ENCODE results near the gene ADAM23.

ADAM23 gene

GRCh38 chr2:206511283-206511682, 68.0 kb downstream of the ADAM23 start:
- DNase-seq (ENCODE audit: low read depth), result no peak

GRCh38 chr2:206512999-206513398, 69.7 kb downstream of the ADAM23 start:
- no peak for DNase-seq (ENCODE audit: low read depth)

DNA sequence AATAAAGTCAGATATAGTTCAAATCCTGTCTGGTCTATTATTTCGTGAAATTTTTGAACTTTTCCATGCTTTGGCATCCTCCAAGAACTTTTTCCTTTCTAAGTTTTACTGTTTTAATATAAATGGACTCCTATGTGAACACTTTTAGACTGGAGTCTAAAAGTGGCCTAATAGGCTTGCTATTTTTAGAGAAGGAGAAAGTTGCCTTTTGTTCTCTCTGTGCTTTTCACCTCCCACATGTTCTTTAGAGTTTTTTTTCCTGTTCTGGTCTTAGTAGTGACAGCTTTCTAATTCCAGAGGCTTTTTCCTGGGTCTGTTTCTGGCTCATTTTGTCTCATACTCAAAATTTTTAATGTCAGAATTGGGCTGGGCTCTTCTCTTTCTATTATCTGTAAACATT, 72.2 kb downstream of the ADAM23 start:
- no peak for DNase-seq (ENCODE audit: low read depth)

- no peak for DNase-seq (ENCODE audit: low read depth)
Measured at GRCh38 chr2:206518997-206519396, 75.7 kb downstream of the ADAM23 start.

DNA sequence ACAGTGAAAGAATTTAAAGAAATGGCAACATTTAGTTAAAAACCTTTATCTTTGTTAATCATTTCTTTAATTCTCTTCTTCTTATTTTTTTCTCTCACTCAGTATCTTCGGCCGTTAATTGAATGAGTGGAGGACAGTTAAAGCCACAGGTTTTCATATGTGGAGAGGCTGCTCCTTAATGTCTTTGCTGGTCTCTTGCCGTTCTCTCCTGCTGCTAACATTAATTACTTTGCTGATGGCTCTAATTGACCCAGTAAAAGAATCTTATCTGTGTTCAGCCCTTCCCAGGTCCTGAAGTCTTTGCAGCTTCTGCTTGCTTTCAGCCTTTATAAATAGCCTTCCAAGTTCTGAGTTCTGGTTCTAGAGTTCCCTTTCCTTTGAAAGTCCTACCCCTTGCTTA, 77.1 kb downstream of the ADAM23 start:
- no peak for DNase-seq (ENCODE audit: low read depth)

DNA sequence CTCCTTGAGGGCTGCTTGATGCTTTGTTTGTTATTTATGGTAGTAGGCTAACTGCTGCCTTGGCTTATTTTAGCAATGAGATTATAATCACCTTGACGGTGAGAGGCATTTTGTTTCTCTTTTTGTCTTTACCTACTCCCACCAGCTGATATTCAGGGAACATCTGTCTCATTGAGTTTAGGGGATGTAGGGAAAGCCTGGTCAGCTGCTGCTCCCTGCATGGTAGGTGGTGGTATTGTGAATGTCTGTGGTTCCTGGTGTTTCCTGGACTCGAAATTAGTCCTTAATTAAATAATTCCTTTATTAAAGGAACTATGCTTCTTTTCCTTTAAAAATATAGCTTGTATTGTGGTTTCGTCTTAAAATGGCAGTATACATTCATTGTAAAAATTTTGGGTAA, 77.8 kb downstream of the ADAM23 start:
- DNase-seq (ENCODE audit: low read depth), result no peak

DNA sequence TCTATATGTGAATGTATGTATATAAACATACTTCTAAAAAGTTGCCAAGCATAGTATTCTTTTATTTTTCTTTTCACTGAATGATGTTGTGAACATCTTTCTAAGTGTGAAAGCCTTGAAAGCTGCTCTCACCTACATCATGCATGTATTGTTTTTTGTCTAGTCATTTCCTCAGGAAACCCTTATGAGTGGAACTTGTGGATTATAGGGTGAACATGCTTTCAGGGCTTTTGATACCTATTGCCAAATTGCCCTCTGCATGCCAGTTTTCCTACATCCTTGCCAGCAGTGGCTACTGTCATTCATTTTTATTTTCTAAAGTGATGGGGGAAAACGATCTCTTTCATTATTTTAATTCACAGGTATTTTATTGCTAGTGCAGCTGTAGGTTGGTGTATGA, 78.3 kb downstream of the ADAM23 start:
- DNase-seq (ENCODE audit: low read depth), result no peak

- no peak for DNase-seq (ENCODE audit: low read depth)
Measured at GRCh38 chr2:206526416-206526815, 83.1 kb downstream of the ADAM23 start.

- DNase-seq (ENCODE audit: low read depth), result no peak
Measured at GRCh38 chr2:206527153-206527552, 83.8 kb downstream of the ADAM23 start.

DNA sequence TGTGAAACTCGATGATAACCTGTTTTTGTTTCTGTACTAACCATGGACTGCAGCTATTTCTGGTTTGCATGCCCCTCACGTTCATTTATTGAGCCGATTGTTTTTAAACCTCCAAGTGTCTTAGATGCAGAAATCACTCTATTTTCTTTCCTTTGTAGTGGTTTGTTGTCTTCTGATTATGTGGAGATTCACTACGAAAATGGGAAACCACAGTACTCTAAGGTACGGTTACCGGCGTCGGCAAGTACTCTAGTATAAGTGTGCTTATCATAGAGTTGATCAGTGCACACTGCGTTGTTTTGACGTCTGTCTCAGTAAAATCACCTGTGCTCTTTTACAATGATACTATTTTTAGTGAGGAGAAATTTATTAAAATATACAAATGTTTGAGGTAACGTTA, 87.4 kb downstream of the ADAM23 start:
- no peak for DNase-seq (ENCODE audit: low read depth)

DNA sequence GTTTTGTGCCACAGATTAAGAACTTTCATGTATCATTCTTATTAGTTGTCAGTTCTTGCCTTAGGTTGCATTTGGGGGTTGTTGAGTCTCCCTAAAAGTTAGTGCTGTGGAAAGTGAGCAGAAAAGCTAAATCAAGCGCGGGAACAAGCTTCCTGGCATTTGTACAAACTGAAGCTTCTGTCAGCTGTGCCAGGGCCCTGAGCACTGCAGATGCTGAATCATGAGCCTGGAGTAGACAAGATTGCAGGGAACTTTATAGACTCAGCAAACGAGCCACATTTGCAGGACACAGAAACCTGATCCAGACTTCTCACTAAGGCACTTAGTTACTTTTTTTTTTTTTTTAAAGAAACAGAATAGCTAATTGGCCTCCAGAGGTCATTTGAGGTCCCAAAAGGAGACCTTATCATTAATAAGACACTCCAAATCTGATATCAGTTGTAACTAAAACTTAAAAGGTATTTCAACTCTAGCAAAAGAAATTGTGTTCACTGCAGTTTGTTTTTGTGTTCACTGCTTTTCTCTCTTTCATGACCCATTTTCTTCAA, 88.7 kb downstream of the ADAM23 start:
- DNase-seq (ENCODE audit: low read depth), result no peak

DNA sequence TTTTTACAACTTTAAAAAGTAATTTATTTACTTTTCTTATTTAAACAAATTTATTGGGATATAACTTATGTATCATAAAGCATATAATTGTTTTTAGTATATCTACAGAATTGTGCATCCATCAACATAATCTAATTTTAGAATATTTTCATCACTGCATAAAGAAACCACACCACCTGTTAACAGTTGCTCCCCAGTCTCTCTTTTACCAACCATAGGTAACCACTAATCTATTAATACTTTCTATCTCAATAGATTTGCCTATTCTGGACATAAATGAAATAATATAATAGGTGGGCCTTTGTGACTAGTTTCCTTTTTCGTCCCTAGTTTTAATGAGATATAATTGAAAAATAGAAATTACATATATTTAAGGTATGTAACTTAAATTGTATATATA, 90.6 kb downstream of the ADAM23 start:
- no peak for DNase-seq (ENCODE audit: low read depth)

GRCh38 chr2:206535260-206535986, 92.1 kb downstream of the ADAM23 start:
- DNase-seq (ENCODE audit: low read depth), result no peak

GRCh38 chr2:206540757-206541156, 97.4 kb downstream of the ADAM23 start:
- no peak for DNase-seq (ENCODE audit: low read depth)

- DNase-seq (ENCODE audit: low read depth), result no peak
Measured at GRCh38 chr2:206543073-206543472, 99.7 kb downstream of the ADAM23 start.

GRCh38 chr2:206548383-206548782, 105.1 kb downstream of the ADAM23 start:
- DNase-seq (ENCODE audit: low read depth), result no peak

- no peak for DNase-seq (ENCODE audit: low read depth)
Measured at GRCh38 chr2:206555721-206556120, 112.4 kb downstream of the ADAM23 start.

DNA sequence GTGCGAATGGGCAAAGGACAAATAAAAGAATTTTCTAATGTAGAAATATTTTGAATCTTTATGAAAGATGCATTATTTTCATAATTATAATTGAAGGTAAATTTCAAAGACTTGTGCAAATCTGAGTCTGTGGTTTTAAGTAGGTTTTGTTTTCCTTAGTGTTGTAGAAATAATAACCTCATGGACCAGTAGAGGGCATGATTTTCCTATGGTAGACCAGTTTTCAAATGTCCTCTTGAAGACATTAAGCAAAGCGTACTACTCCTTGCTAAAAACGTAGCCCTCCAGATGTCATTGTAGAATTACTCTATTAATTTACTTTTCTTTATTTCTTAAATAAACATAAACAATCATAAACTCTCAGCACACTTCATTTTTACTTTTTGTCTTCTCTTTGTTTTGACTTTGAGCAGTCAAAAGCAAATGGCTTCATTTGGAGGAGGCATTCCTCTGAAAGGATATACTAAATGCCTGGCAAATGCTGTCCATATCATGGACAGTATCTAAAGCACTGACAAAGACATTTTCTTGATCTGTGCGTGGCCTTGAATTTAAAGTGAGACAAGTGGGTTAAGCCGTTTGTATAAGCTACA, 113.1 kb downstream of the ADAM23 start:
- DNase-seq (ENCODE audit: low read depth), result no peak

GRCh38 chr2:206557321-206557720, 114.0 kb downstream of the ADAM23 start:
- DNase-seq (ENCODE audit: low read depth), result no peak

GRCh38 chr2:206558492-206558891, 115.2 kb downstream of the ADAM23 start:
- no peak for DNase-seq (ENCODE audit: low read depth)

GRCh38 chr2:206561962-206562361, 118.6 kb downstream of the ADAM23 start:
- DNase-seq (ENCODE audit: low read depth), result no peak

DNA sequence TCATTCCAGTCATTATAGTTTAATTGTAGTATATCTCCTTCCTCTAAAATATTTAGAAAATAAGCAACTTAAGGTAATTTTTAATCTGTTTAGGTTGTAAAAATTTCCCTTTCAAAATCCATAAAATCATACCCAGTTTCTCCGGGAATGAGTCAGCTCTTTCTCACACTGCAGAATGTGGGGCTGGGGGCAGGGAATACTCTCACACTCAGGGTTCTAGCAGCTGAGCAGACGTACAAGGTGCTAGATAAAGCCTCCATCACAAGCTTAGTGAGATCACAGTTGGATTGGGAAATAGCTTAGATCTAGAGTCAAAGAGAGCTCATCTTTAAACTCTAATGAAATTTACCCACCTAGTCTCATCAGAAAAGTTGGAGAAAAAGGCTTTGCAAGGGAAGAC, 119.0 kb downstream of the ADAM23 start:
- DNase-seq (ENCODE audit: low read depth), result no peak

DNA sequence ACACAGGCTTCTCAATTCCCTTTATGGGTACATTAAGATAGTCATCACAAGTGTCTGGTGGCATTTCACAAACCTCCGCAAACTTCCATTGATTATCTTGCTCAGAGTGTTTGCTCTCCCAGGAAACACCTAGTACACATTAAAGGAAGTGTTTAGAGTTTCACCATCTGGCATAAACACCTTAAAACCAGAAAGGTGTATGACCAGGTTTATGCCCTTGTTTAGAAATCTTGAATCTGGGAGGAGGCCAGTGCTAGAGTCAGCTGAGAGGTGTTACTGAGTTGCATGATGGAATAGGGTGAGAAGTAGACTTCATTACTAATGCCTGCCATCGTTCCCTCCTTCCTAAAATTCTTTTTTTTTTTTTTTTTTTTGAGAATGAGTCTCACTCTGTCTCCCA, 120.0 kb downstream of the ADAM23 start:
- no peak for DNase-seq (ENCODE audit: low read depth)

- no peak for DNase-seq (ENCODE audit: low read depth)
Measured at GRCh38 chr2:206565666-206566065, 122.3 kb downstream of the ADAM23 start.
